IMR-90 (cell line): ENCODE measurements around the gene CEBPB. TPM values are rescaled to one million over a fixed set of nuclear protein-coding genes. Genes with fewer than 3 reads are reported as not detected.
A peak's percentile ranks its signal among the peaks of the same experiment; 100 is the strongest.

ENCODE experiments used
- ATAC-seq: fragments of 200-7000 bp; cut with Tn5 transposase; 2 replicates; pipeline ENCODE4 v1.9.1; 2020; ENCODE audit warnings: low read depth, mild to moderate bottlenecking, moderate library complexity
- BruUV-seq: library from RNA; stranded (reverse); fragments of 400-500 nt; replicated peaks from 2 replicates; lab custom pipeline; 2021; lab: Mats Ljungman, UMichigan
- CTCF ChIA-PET: fragments of 300-600 bp; formaldehyde crosslinking; extraction: SDS; loops from one replicate; lab custom pipeline; 2021; ENCODE audit warnings: antibody characterized with exemption; lab: Yijun Ruan, JAX
- POLR2A ChIA-PET: fragments of 300-600 bp; sonication (Branson Sonifier 250); formaldehyde crosslinking; loops from one replicate; lab custom pipeline; 2022; ENCODE audit warnings: antibody characterized with exemption; ENCODE audit not compliant: unreplicated experiment; lab: Charles Lee
- DNase-seq: peaks from one replicate; pipeline ENCODE4 v3.0.0; 2013
- H2AFZ ChIP-seq: replicated peaks from 2 replicates; pipeline ENCODE3; 2013; ENCODE audit warnings: low read length, mild to moderate bottlenecking; ENCODE audit not compliant: poor library complexity
- H2AK5ac ChIP-seq: 2 replicates; pipeline ENCODE4 v1.6.1; 2013; ENCODE audit warnings: low read depth, low read length, inconsistent platforms
- H2AK9ac ChIP-seq: replicated peaks from 2 replicates; pipeline ENCODE3; 2013; ENCODE audit warnings: mild to moderate bottlenecking, low read depth, low read length, moderate library complexity; ENCODE audit not compliant: poor library complexity
- H2BK120ac ChIP-seq: 2 replicates; pipeline ENCODE4 v1.6.1; 2013; ENCODE audit warnings: low read depth, low read length, inconsistent platforms
- H2BK15ac ChIP-seq: 3 replicates; pipeline ENCODE4 v1.6.1; 2013; ENCODE audit warnings: low read depth, low read length, inconsistent platforms
- H2BK20ac ChIP-seq: 2 replicates; pipeline ENCODE4 v1.6.1; 2013; ENCODE audit warnings: low read depth, mild to moderate bottlenecking, inconsistent platforms, low read length, moderate library complexity
- H2BK5ac ChIP-seq: 2 replicates; pipeline ENCODE4 v1.6.1; 2013; ENCODE audit warnings: mild to moderate bottlenecking, low read depth, low read length, inconsistent platforms; ENCODE audit not compliant: poor library complexity, severe bottlenecking
- H3K14ac ChIP-seq: replicated peaks from 2 replicates; pipeline ENCODE4 v1.6.1; 2013; ENCODE audit warnings: low read depth, low read length, inconsistent platforms
- H3K18ac ChIP-seq: 2 replicates; pipeline ENCODE4 v1.6.1; 2013; ENCODE audit warnings: low read depth, low read length, control low read depth
- H3K23ac ChIP-seq: 2 replicates; pipeline ENCODE4 v1.6.1; 2013; ENCODE audit warnings: low read depth, low read length, inconsistent platforms
- H3K27ac ChIP-seq: 2 replicates; pipeline ENCODE4 v1.5.1; 2013; ENCODE audit warnings: mild to moderate bottlenecking, control low read depth, low read length; ENCODE audit not compliant: insufficient read depth
- H3K27me3 ChIP-seq: 2 replicates; pipeline ENCODE4 v1.6.1; 2013; ENCODE audit warnings: low read length; ENCODE audit not compliant: control insufficient read depth, insufficient read depth
- H3K36me3 ChIP-seq: 2 replicates; pipeline ENCODE4 v1.6.1; 2013; ENCODE audit warnings: low read length, mixed read lengths; ENCODE audit not compliant: control insufficient read depth, insufficient read depth
- H3K4ac ChIP-seq: 2 replicates; pipeline ENCODE4 v1.6.1; 2013; ENCODE audit warnings: low read depth, low read length, inconsistent platforms
- H3K4me1 ChIP-seq: 2 replicates; pipeline ENCODE4 v1.6.1; 2013; ENCODE audit warnings: low read length, mixed read lengths; ENCODE audit not compliant: control insufficient read depth, insufficient read depth
- H3K4me2 ChIP-seq: 2 replicates; pipeline ENCODE4 v1.6.1; 2013; ENCODE audit warnings: low read depth, mild to moderate bottlenecking, control low read depth, low read length, moderate library complexity
- H3K4me3 ChIP-seq: 2 replicates; pipeline ENCODE4 v1.5.1; 2013; ENCODE audit warnings: low read depth, mild to moderate bottlenecking, control low read depth, low read length, moderate library complexity; ENCODE audit not compliant: insufficient read depth
- H3K56ac ChIP-seq: 2 replicates; pipeline ENCODE4 v1.6.1; 2013; ENCODE audit warnings: low read length, inconsistent platforms; ENCODE audit not compliant: insufficient read depth; ENCODE audit errors: extremely low read depth
- H3K79me1 ChIP-seq, 2 experiments: 2 replicates each; pipeline ENCODE4 v1.6.1; 2013; ENCODE audit warnings: low read length in 2 of 2, inconsistent platforms in 1 of 2, low read depth in 1 of 2
- H3K9ac ChIP-seq: 2 replicates; pipeline ENCODE4 v1.6.1; 2013; ENCODE audit warnings: low read depth, low read length, control low read depth
- H3K9me1 ChIP-seq: 2 replicates; pipeline ENCODE4 v1.6.1; 2013; ENCODE audit warnings: low read length, inconsistent platforms; ENCODE audit not compliant: insufficient read depth
- H3K9me3 ChIP-seq: 2 replicates; pipeline ENCODE4 v1.6.1; 2013; ENCODE audit warnings: low read length; ENCODE audit not compliant: control insufficient read depth, insufficient read depth
- H4K20me1 ChIP-seq: 2 replicates; pipeline ENCODE4 v1.6.1; 2013; ENCODE audit warnings: low read length, inconsistent platforms; ENCODE audit not compliant: insufficient read depth
- H4K5ac ChIP-seq: 2 replicates; pipeline ENCODE4 v1.6.1; 2013; ENCODE audit warnings: mild to moderate bottlenecking, low read depth, low read length, control low read depth
- H4K8ac ChIP-seq, 2 experiments: 2 replicates each; pipeline ENCODE4 v1.6.1; 2013; ENCODE audit warnings: low read depth in 2 of 2, low read length in 2 of 2, control low read depth in 1 of 2, inconsistent platforms in 1 of 2
- H4K91ac ChIP-seq: 2 replicates; pipeline ENCODE4 v1.6.1; 2013; ENCODE audit warnings: low read depth, low read length, inconsistent platforms; ENCODE audit not compliant: insufficient read depth
- BHLHE40 ChIP-seq: fragments of 150-350 bp; IDR thresholded peaks from 2 replicates; pipeline ENCODE4 v1.6.1; 2016; ENCODE audit warnings: mild to moderate bottlenecking, low read depth, low read length
- CEBPB ChIP-seq: IDR thresholded peaks from 2 replicates; pipeline ENCODE4 v1.6.1; 2012; ENCODE audit warnings: low read depth, low read length, improper control_type of control experiment
- CHD1 ChIP-seq: IDR thresholded peaks from 2 replicates; pipeline ENCODE4 v1.6.1; 2012; ENCODE audit warnings: low read depth, low read length, improper control_type of control experiment
- FOS ChIP-seq: fragments of 150-350 bp; IDR thresholded peaks from 2 replicates; pipeline ENCODE4 v1.6.1; 2016; ENCODE audit warnings: low read depth, low read length
- MAFK ChIP-seq: IDR thresholded peaks from 2 replicates; pipeline ENCODE4 v1.6.1; 2012; ENCODE audit warnings: low read depth, low read length, improper control_type of control experiment
- MAZ ChIP-seq: IDR thresholded peaks from 2 replicates; pipeline ENCODE4 v1.6.1; 2012; ENCODE audit warnings: low read depth, mild to moderate bottlenecking, low read length, improper control_type of control experiment, moderate library complexity, borderline replicate concordance
- MXI1 ChIP-seq: IDR thresholded peaks from 2 replicates; pipeline ENCODE4 v1.6.1; 2012; ENCODE audit warnings: low read depth, mild to moderate bottlenecking, low read length, moderate library complexity, borderline replicate concordance
- NFE2L2 ChIP-seq: fragments of 150-350 bp; IDR thresholded peaks from 2 replicates; pipeline ENCODE4 v1.6.1; 2016; ENCODE audit warnings: low read depth, mild to moderate bottlenecking, low read length
- POLR2A ChIP-seq: IDR thresholded peaks from 2 replicates; pipeline ENCODE4 v1.6.1; 2012; ENCODE audit warnings: mild to moderate bottlenecking, low read depth, low read length
- RAD21 ChIP-seq: IDR thresholded peaks from 2 replicates; pipeline ENCODE4 v1.6.1; 2012; ENCODE audit warnings: low read length, improper control_type of control experiment
- RCOR1 ChIP-seq: IDR thresholded peaks from 2 replicates; pipeline ENCODE4 v1.6.1; 2012; ENCODE audit warnings: mild to moderate bottlenecking, low read length, improper control_type of control experiment; ENCODE audit not compliant: insufficient replicate concordance
- RFX5 ChIP-seq: IDR thresholded peaks from 2 replicates; pipeline ENCODE4 v1.8.0; 2012; ENCODE audit warnings: low read depth, mild to moderate bottlenecking, low read length, moderate library complexity
- SMC3 ChIP-seq: fragments of 150-350 bp; IDR thresholded peaks from 2 replicates; pipeline ENCODE4 v1.6.1; 2016; ENCODE audit warnings: low read depth, mild to moderate bottlenecking, antibody characterized with exemption, low read length, moderate library complexity
- WGBS, 2 experiments: methylation state at CpG; one replicate each; pipeline versions ENCODE4 v1.1.5 to v1.1.7; 2013; ENCODE audit warnings: missing lambda C conversion rate in 2 of 2; ENCODE audit not compliant: insufficient read length in 1 of 2; ENCODE audit errors: extremely low coverage in 2 of 2; 5-methylcytosine and 5-hydroxymethylcytosine counted together
- dilution Hi-C: fragments of 300-500 bp; cut with HindIII; formaldehyde crosslinking; loops from one replicate; pipeline ENCODE4 v1.14.3; 2018; ENCODE audit warnings: low sequenced_read_pairs; ENCODE audit not compliant: unreplicated experiment
- in situ Hi-C: fragments of 300-500 bp; cut with MboI; formaldehyde crosslinking; loops from 3 replicates; pipeline ENCODE4 v1.14.3; 2019; ENCODE audit warnings: low sequenced_read_pairs, inconsistent platforms, mixed read lengths
- intact Hi-C: fragments of 100-400 bp; cut with micrococcal nuclease; formaldehyde crosslinking; loops from 2 replicates; pipeline ENCODE4 v1.10.0; 2022
- polyA plus RNA-seq, 3 experiments: library from polyadenylated mRNA; depleted of rRNA; stranded (reverse); fragments of >200 nt; gene quantifications; 2 replicates each; pipeline ENCODE4 v1.2.3, GENCODE V29; 2012; ENCODE audit warnings: low replicate concordance in 1 of 3
- total RNA-seq: library from RNA; depleted of rRNA; stranded (reverse); fragments of >200 nt; gene quantifications from 2 replicates; pipeline ENCODE4 v1.2.3, GENCODE V29; 2012
- TF ChIP-seq, protein P1 (sequence below): fragments of 150-350 bp; IDR thresholded peaks from 2 replicates; pipeline ENCODE4 v1.6.1; 2016; ENCODE audit warnings: low read depth, mild to moderate bottlenecking, low read length, moderate library complexity, borderline replicate concordance
- TF ChIP-seq, protein P2 (sequence below): conservative IDR thresholded peaks from 2 replicates; pipeline ENCODE4 v1.5.1; 2012; ENCODE audit warnings: mild to moderate bottlenecking, low read depth, low read length, improper control_type of control experiment
- TF ChIP-seq, protein P3 (sequence below): fragments of 150-350 bp; IDR thresholded peaks from 2 replicates; pipeline ENCODE4 v1.6.1; 2017; ENCODE audit warnings: mild to moderate bottlenecking, antibody characterized with exemption, low read length, low read depth

Gene CEBPB
- total and polyA plus RNA-seq, 2 of the 4 experiments (the other 2 are of a cell fraction), result 3.4 to 17.4 TPM

DNA sequence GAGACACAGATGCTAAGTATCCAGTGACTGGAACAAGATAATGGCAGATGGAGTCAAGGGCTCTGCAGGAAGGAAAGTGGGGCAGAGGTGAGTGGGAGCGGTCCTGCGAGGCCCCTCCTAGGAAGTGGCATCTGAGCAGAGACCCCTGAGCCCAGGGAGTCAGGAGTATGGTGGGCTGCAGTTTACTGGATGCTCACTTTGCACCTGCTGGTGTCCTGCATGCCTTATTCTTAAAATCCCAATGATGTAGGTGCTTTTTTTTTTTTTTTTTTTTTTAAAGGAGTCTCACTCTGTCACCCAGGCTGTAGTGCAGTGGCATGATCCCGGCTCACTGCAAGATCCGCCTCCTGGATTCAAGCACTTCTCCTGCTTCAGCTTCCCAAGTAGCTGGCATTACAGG lies 5.6 kb downstream of the CEBPB start:
- Histone ChIP-seq H2BK20ac (no peak overlapping the region), H4K8ac (0 out of 4 replicates have a peak overlapping the region, but pooled peaks of 1 of the 2 experiments have one; percentile 24), H3K4ac (no peak overlapping the region), H3K36me3 (peaks cover 33% of the 10 kb centered on the region), H3K9ac (no peak overlapping the region), H3K23ac (no peak overlapping the region), H3K56ac (no peak overlapping the region), H3K4me3 (no peak overlapping the region), H4K20me1 (peaks cover 54% of the 10 kb centered on the region), H2BK5ac (no peak overlapping the region), H2AK9ac (no peak overlapping the region), H2BK120ac (no peak overlapping the region), H3K4me1 (peaks cover 11% of the 10 kb centered on the region), H3K14ac (no peak overlapping the region), H3K9me3 (peaks cover 3% of the 10 kb centered on the region; the same call in 1 of the 2 replicates), H3K18ac (no peak overlapping the region), H3K27me3 (no peaks in the 10 kb centered on the region), H3K4me2 (no peak overlapping the region), H4K5ac (no peak overlapping the region), H2BK15ac (no peak overlapping the region), H3K9me1 (peaks cover 10% of the 10 kb centered on the region), H4K91ac (no peak overlapping the region), H2AK5ac (peak overlapping the region; percentile 31; the same call in 1 of the 2 replicates), H3K27ac (no peak overlapping the region), H2AFZ (no peak overlapping the region), H3K79me1 (peaks cover 8 to 53% of the 10 kb centered on the region in 2 experiments)
- no CpG with 5 or more reads among the region's 4 CpGs for WGBS, 2 experiments
- no TSS peak for BruUV-seq
- no peak for DNase-seq
- TF ChIP-seq MAFK (no peak), MAZ (no peak), NFE2L2 (no peak), POLR2A (no peak), RCOR1 (no peak), FOS (no peak), CHD1 (no peak), RAD21 (no peak), SMC3 (no peak), RFX5 (no peak), BHLHE40 (no peak), CEBPB (no peak), MXI1 (no peak)
- TF ChIP-seq, protein P1, sequence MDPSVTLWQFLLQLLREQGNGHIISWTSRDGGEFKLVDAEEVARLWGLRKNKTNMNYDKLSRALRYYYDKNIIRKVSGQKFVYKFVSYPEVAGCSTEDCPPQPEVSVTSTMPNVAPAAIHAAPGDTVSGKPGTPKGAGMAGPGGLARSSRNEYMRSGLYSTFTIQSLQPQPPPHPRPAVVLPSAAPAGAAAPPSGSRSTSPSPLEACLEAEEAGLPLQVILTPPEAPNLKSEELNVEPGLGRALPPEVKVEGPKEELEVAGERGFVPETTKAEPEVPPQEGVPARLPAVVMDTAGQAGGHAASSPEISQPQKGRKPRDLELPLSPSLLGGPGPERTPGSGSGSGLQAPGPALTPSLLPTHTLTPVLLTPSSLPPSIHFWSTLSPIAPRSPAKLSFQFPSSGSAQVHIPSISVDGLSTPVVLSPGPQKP, result no peak
- TF ChIP-seq, protein P2, sequence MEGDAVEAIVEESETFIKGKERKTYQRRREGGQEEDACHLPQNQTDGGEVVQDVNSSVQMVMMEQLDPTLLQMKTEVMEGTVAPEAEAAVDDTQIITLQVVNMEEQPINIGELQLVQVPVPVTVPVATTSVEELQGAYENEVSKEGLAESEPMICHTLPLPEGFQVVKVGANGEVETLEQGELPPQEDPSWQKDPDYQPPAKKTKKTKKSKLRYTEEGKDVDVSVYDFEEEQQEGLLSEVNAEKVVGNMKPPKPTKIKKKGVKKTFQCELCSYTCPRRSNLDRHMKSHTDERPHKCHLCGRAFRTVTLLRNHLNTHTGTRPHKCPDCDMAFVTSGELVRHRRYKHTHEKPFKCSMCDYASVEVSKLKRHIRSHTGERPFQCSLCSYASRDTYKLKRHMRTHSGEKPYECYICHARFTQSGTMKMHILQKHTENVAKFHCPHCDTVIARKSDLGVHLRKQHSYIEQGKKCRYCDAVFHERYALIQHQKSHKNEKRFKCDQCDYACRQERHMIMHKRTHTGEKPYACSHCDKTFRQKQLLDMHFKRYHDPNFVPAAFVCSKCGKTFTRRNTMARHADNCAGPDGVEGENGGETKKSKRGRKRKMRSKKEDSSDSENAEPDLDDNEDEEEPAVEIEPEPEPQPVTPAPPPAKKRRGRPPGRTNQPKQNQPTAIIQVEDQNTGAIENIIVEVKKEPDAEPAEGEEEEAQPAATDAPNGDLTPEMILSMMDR, result no peak
- TF ChIP-seq, protein P3, sequence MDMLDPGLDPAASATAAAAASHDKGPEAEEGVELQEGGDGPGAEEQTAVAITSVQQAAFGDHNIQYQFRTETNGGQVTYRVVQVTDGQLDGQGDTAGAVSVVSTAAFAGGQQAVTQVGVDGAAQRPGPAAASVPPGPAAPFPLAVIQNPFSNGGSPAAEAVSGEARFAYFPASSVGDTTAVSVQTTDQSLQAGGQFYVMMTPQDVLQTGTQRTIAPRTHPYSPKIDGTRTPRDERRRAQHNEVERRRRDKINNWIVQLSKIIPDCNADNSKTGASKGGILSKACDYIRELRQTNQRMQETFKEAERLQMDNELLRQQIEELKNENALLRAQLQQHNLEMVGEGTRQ, result no peak
- intact Hi-C loops (no loop called here), dilution Hi-C loops (no loop called here), in situ Hi-C loops (no loop called here)
- CTCF ChIA-PET, result interaction anchor here (0.6 kb wide), 1 partner anchor 431 kb away, joined by 3 read pairs; no protein-coding TSS in a partner anchor
- no peak for ATAC-seq
- POLR2A ChIA-PET, result no interaction called here
